ENCODE data around the gene MRPS5.

DNA sequence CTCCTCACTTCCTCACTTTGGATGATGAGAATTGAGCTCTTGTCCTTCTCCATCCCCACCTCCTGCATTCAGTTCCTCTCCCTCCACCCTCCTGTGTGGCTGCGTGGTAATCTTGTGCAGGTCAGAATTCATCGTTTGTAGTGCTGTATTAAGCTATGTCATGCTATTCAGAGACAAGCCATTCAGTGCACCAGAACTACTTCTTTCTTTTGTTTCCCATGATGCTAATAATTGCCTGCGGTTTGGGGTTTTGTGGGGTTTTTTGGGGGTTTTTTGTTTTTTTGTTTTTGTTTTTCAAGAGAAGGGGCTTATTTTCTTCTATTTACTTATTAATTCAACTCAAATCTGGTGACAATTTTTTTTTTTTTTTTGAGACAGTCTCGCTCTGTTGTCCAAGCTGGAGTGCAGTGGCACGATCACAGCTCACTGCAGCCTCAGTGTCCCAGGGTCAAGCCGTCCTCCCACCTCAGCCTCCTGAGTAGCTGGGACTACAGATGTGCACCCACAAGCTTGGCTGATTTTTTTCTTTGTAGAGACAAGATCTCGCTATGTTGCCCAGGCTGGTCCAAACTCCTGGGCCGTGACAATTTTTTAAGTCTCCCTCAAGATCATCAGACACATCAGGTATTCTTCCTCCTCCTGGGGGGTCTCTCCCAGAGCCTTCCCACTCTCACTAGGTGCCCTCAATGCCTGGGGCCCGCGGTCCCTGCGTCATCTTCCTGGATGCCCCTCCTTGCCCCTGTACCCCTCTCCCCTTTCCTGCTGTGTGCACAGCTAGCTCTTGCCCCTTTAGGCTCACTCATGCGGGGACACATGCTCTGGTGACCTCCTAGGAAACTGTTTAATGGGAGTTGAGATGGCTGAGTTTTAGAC, 58.3 kb downstream of the MRPS5 start:
- TF ChIP-seq, protein P1, sequence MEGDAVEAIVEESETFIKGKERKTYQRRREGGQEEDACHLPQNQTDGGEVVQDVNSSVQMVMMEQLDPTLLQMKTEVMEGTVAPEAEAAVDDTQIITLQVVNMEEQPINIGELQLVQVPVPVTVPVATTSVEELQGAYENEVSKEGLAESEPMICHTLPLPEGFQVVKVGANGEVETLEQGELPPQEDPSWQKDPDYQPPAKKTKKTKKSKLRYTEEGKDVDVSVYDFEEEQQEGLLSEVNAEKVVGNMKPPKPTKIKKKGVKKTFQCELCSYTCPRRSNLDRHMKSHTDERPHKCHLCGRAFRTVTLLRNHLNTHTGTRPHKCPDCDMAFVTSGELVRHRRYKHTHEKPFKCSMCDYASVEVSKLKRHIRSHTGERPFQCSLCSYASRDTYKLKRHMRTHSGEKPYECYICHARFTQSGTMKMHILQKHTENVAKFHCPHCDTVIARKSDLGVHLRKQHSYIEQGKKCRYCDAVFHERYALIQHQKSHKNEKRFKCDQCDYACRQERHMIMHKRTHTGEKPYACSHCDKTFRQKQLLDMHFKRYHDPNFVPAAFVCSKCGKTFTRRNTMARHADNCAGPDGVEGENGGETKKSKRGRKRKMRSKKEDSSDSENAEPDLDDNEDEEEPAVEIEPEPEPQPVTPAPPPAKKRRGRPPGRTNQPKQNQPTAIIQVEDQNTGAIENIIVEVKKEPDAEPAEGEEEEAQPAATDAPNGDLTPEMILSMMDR (conservative IDR thresholded peaks at IDR 0.05; ENCODE audit: low read length): no peak
- no peak for TF ChIP-seq EZH2phosphoT487 (IDR thresholded peaks at IDR 0.05; ENCODE audit: borderline replicate concordance)
